ENCODE measurements around the gene TPX2. TPM values are rescaled to one million over a fixed set of nuclear protein-coding genes. Genes with fewer than 3 reads are reported as not detected.

TPX2 gene
- polyA plus RNA-seq, 1 donor (not counting 4 experiments of a cell fraction or from before 2014, with no cell fraction given), result 31.5 TPM

DNA sequence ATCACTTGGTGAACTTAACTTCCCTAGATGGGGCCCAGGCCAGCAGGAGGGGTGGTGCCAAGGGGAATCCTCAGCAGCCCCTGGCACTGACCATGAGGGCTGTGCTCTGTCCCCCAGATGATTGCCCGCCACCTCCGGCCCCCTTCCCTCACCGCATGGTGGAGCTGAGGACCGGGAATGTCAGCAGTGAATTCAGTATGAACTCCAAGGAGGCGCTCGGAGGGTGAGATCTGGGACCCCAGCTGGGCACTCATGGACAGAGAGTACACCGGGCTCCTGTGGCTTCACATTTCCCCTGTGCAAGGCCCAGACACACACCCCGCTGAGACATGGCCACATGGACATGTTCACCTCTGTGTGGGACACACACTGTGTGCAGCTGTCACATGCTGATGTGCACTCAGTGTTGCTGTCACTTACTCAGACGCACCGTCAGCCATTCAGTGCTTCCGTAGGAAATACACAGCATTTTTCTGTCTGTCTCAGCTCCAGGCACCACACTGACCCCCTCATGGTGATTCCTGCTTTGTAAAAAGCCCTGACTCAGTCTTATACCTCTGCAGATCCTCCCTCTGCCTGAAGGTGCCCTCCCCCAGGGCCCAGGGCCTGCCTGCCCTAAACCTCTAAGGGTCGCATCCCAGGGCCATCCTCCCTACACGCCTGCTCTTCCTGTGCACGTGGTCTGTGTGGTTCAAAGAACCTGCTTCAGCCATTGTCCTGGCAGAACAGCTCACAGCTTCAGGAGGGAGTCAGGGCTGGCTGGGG lies 84.5 kb downstream of the TPX2 start:
- Histone ChIP-seq H3K9me1 (ENCODE audit: control insufficient read depth, extremely low read depth, insufficient read depth, low read length) (no peaks in the 10 kb centered on the region), H4K20me1 (ENCODE audit: control insufficient read depth, extremely low read depth, insufficient read depth, low read length) (no peaks in the 10 kb centered on the region), H3K4me3 (ENCODE audit: control insufficient read depth in 2 of 3, extremely low read depth in 1 of 3, insufficient read depth in 2 of 3, low read depth in 1 of 3, low read length in 3 of 3) (no peak overlapping the region), H3K27me3 (ENCODE audit: control insufficient read depth, extremely low read depth, insufficient read depth, low read length) (peaks cover 4% of the 10 kb centered on the region), H2AFZ (ENCODE audit: control insufficient read depth, low read length) (no peak overlapping the region), H3K9ac (ENCODE audit: control insufficient read depth, extremely low read depth, insufficient read depth, low read length) (no peak overlapping the region), H3K36me3 (ENCODE audit: control insufficient read depth in 2 of 2, extremely low read depth in 1 of 2, insufficient read depth in 2 of 2, low read length in 2 of 2) (no peaks in the 10 kb centered on the region), H3K9me3 (ENCODE audit: control insufficient read depth, low read depth, low read length) (no peaks in the 10 kb centered on the region), H3K27ac (ENCODE audit: control insufficient read depth, insufficient read depth, low read length) (no peak overlapping the region), H3K4me1 (ENCODE audit: control insufficient read depth, extremely low read depth, insufficient read depth, low read length) (no peaks in the 10 kb centered on the region), H3K4me2 (ENCODE audit: control insufficient read depth, extremely low read depth, insufficient read depth, low read depth, low read length) (no peak overlapping the region), H3K79me2 (ENCODE audit: control insufficient read depth, insufficient read depth, low read length) (no peaks in the 10 kb centered on the region)
- TF ChIP-seq EZH2 (IDR thresholded peaks at IDR 0.05; ENCODE audit: low read length), result no peak
- TF ChIP-seq CTCF (optimal IDR thresholded peaks at IDR 0.05 in 1 of 3, IDR thresholded peaks at IDR 0.05 in 1 of 3, conservative IDR thresholded peaks at IDR 0.05 in 1 of 3; ENCODE audit: extremely low read depth in 1 of 3, insufficient read depth in 2 of 3, low read length in 3 of 3), result no peak
- FAIRE-seq (no peak), DNase-seq (ENCODE audit: low read depth, low spot score) (no peak)
- dilution Hi-C loops (cut with MboI; ENCODE audit: extremely low pct_ligation_motif_present, low sequenced_read_pairs), result no loop called here

DNA sequence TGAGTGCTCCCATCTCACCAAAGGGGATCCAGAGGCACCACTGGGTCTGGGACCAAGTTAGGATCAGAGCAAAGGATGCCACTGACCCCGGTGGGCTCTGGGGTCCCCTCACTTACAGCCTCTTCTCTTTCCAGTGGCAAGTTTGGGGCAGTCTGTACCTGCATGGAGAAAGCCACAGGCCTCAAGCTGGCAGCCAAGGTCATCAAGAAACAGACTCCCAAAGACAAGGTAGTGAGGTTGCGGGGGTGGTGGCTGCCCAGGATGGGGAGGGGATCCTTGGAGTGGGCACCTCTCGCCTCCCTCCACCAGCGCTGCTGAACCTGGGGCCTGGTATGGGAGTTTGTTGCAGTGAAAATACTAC lies 85.0 kb downstream of the TPX2 start:
- Histone ChIP-seq H3K9me3 (ENCODE audit: control insufficient read depth, low read depth, low read length) (no peaks in the 10 kb centered on the region), H3K4me1 (ENCODE audit: control insufficient read depth, extremely low read depth, insufficient read depth, low read length) (no peaks in the 10 kb centered on the region), H3K9ac (ENCODE audit: control insufficient read depth, extremely low read depth, insufficient read depth, low read length) (no peak overlapping the region), H3K79me2 (ENCODE audit: control insufficient read depth, insufficient read depth, low read length) (no peaks in the 10 kb centered on the region), H3K36me3 (ENCODE audit: control insufficient read depth in 2 of 2, extremely low read depth in 1 of 2, insufficient read depth in 2 of 2, low read length in 2 of 2) (no peaks in the 10 kb centered on the region), H3K27ac (ENCODE audit: control insufficient read depth, insufficient read depth, low read length) (no peak overlapping the region), H3K4me2 (ENCODE audit: control insufficient read depth, extremely low read depth, insufficient read depth, low read depth, low read length) (no peak overlapping the region), H3K4me3 (ENCODE audit: control insufficient read depth in 2 of 3, extremely low read depth in 1 of 3, insufficient read depth in 2 of 3, low read depth in 1 of 3, low read length in 3 of 3) (no peak overlapping the region), H3K27me3 (ENCODE audit: control insufficient read depth, extremely low read depth, insufficient read depth, low read length) (peaks cover 4% of the 10 kb centered on the region), H4K20me1 (ENCODE audit: control insufficient read depth, extremely low read depth, insufficient read depth, low read length) (no peaks in the 10 kb centered on the region), H3K9me1 (ENCODE audit: control insufficient read depth, extremely low read depth, insufficient read depth, low read length) (no peaks in the 10 kb centered on the region), H2AFZ (ENCODE audit: control insufficient read depth, low read length) (no peak overlapping the region)
- dilution Hi-C loops (cut with MboI; ENCODE audit: extremely low pct_ligation_motif_present, low sequenced_read_pairs), result no loop called here
- no peak for FAIRE-seq
- TF ChIP-seq EZH2 (IDR thresholded peaks at IDR 0.05; ENCODE audit: low read length) (no peak), CTCF (optimal IDR thresholded peaks at IDR 0.05 in 1 of 3, IDR thresholded peaks at IDR 0.05 in 1 of 3, conservative IDR thresholded peaks at IDR 0.05 in 1 of 3; ENCODE audit: extremely low read depth in 1 of 3, insufficient read depth in 2 of 3, low read length in 3 of 3) (no peak)
- no peak for DNase-seq (ENCODE audit: low read depth, low spot score)

All from keratinocyte (primary cell).